Stomach (tissue), 9 donors: ENCODE results near the gene IGBP1. TPM values are rescaled to one million over a fixed set of nuclear protein-coding genes. Genes with fewer than 3 reads are reported as not detected.

Experiments used
- DNase-seq, 2 donors: peaks; one replicate each; pipeline versions ENCODE4 v3.0.0 to v3.0.0-alpha.2; 2013 to 2019
- H3K27ac ChIP-seq, 5 donors: fragments of 200-600 bp in 4 of 5; sonication (generic) in 4 of 5; one replicate each; pipeline ENCODE4 v1.5.1; 2013 to 2019; ENCODE audit warnings: mild to moderate bottlenecking in 1 of 5, moderate library complexity in 1 of 5
- H3K27me3 ChIP-seq, 3 donors: fragments of 200-600 bp; sonication (generic); one replicate each; pipeline ENCODE4 v1.5.1; 2017 to 2019; ENCODE audit warnings: mixed run types in 1 of 3
- H3K36me3 ChIP-seq, 4 donors: fragments of 200-600 bp; sonication (generic); 1 replicate in 3 of 4; 2 replicates in 1 of 4; pipeline ENCODE4 v1.5.1; 2016 to 2019
- H3K4me1 ChIP-seq, 4 donors: fragments of 200-600 bp; sonication (generic); one replicate each; pipeline ENCODE4 v1.5.1; 2016 to 2019
- H3K4me3 ChIP-seq, 4 donors: fragments of 200-600 bp; sonication (generic) in 3 of 4; one replicate each; pipeline ENCODE4 v1.5.1; 2016 to 2019; ENCODE audit warnings: mild to moderate bottlenecking in 1 of 4
- H3K9me3 ChIP-seq, 4 donors: fragments of 200-600 bp; sonication (generic); one replicate each; pipeline ENCODE4 v1.5.1; 2016 to 2019
- EP300 ChIP-seq: sonication (generic); formaldehyde crosslinking; IDR thresholded peaks from one replicate; pipeline ENCODE4 v1.6.1; 2017; ENCODE audit warnings: antibody characterized with exemption
- POLR2A ChIP-seq, 4 donors: fragments of 450-650 bp; IDR thresholded peaks; one replicate each; pipeline ENCODE4 v1.6.1; 2016; ENCODE audit warnings: antibody characterized with exemption in 4 of 4, control low read depth in 2 of 4, mild to moderate bottlenecking in 1 of 4, moderate library complexity in 1 of 4
- POLR2AphosphoS5 ChIP-seq, 3 donors: sonication (generic); formaldehyde crosslinking; IDR thresholded peaks; one replicate each; pipeline ENCODE4 v1.6.1; 2016; ENCODE audit warnings: antibody characterized with exemption in 3 of 3
- WGBS, 5 donors: extraction: QIAGEN DNeasy Blood & Tissue Kit in 3 of 5; methylation state at CpG; one replicate each; pipeline versions ENCODE4 v1.1.5 to v1.1.7; 2013 to 2018; 5-methylcytosine and 5-hydroxymethylcytosine counted together
- intact Hi-C: fragments of 100-400 bp; cut with DNase I; formaldehyde crosslinking; loops from one replicate; pipeline ENCODE4 v1.15.1; 2023; ENCODE audit warnings: low total_unique reads
- polyA plus RNA-seq, 3 donors: library from polyadenylated mRNA; stranded (reverse); fragments of 200-250 nt; gene quantifications; one replicate each; pipeline ENCODE4 v1.2.3, GENCODE V29; 2013
- total RNA-seq, 5 donors: library from RNA; depleted of rRNA; stranded (reverse); fragments of >200 nt; gene quantifications; one replicate each; pipeline versions ENCODE4 v1.1.0 to v1.2.3, GENCODE V29; 2014 to 2016
- TF ChIP-seq, protein P1 (sequence below), 7 experiments: fragments of 450-650 bp in 4 of 7; fragments of 200-600 bp in 3 of 7; sonication (generic) in 3 of 7; IDR thresholded peaks; one replicate each; pipeline ENCODE4 v1.5.1; 2016 to 2019; ENCODE audit warnings: antibody characterized with exemption in 7 of 7, control low read depth in 2 of 7, mild to moderate bottlenecking in 1 of 7
- donor health status: healthy with polysubstance abuse.
- donor health status: Bipolar disorder and iron deficiency.
- donor health status: healthy.

The IGBP1 gene
- total and polyA plus RNA-seq, 8 donors, result 24.6 to 130 (median 67.2) TPM

DNA sequence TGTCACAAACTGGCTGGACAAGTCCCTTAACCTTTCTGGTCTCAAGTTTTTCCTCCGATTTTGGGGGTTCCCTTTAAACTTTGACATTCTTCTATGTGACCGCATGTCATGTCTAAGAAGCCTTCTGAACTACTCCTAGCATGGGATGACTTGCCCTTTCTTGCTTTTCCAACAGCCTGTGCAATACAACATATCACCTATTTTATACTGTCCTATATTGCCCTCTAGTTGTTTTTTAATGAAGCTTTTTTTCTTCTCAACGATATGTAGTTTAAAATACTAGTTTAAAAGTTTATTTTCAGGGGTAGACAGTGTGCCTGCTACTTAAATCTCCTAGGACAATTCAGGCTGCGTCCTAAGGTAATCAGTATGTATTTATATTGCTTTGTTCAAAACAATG, 1.0 kb upstream of the IGBP1 start:
- H3K27ac ChIP-seq, result no peak overlapping the region
- no peak for TF ChIP-seq POLR2AphosphoS5 (IDR thresholded peaks at IDR 0.05)
- TF ChIP-seq, protein P1, sequence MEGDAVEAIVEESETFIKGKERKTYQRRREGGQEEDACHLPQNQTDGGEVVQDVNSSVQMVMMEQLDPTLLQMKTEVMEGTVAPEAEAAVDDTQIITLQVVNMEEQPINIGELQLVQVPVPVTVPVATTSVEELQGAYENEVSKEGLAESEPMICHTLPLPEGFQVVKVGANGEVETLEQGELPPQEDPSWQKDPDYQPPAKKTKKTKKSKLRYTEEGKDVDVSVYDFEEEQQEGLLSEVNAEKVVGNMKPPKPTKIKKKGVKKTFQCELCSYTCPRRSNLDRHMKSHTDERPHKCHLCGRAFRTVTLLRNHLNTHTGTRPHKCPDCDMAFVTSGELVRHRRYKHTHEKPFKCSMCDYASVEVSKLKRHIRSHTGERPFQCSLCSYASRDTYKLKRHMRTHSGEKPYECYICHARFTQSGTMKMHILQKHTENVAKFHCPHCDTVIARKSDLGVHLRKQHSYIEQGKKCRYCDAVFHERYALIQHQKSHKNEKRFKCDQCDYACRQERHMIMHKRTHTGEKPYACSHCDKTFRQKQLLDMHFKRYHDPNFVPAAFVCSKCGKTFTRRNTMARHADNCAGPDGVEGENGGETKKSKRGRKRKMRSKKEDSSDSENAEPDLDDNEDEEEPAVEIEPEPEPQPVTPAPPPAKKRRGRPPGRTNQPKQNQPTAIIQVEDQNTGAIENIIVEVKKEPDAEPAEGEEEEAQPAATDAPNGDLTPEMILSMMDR (IDR thresholded peaks at IDR 0.05), result no peak
- no peak for TF ChIP-seq POLR2A (IDR thresholded peaks at IDR 0.05)
- peaks cover 10 to 27% (median 20%) of the 10 kb centered on the region in 4 donors for H3K4me1 ChIP-seq
- H3K27me3 ChIP-seq, result no peaks in the 10 kb centered on the region
- 28 to 51% (median 36%) methylated on average over 4 of the region's 4 CpGs for WGBS, 5 donors
- no peak overlapping the region for H3K4me3 ChIP-seq
- H3K9me3 ChIP-seq, result peaks cover 0 to 8% (median 3%) of the 10 kb centered on the region in 4 donors
- DNase-seq, result no peak
- peaks cover 0 to 9% (median 4%) of the 10 kb centered on the region in 4 donors for H3K36me3 ChIP-seq
- intact Hi-C loops, result no loop called here

DNA sequence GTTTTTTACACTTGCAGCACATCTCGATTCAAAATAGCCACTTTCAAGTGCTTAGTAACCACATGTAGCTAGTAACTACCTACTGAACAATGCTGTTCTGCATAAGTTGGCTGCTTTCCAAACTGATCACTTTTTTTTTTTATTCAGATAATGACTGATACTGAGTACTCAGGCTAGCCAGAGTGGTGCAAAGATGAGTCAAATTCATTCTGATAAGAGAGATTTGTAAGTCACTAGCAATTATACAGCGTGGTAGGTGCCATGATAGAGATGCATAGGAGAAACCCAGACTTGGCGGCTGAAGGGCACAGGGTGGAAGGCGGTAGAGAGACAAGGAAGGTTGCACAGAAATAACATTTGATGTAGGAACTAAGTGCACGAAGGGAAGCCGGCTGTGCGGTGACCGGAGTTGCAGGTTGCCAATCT, 357 bp upstream of the IGBP1 start:
- peak overlapping the region; percentile 28 to 88 (median 84) for H3K27ac ChIP-seq
- no peaks in the 10 kb centered on the region for H3K27me3 ChIP-seq
- no peak for DNase-seq
- H3K9me3 ChIP-seq, result peaks cover 0 to 8% (median 3%) of the 10 kb centered on the region in 4 donors
- TF ChIP-seq POLR2AphosphoS5 (IDR thresholded peaks at IDR 0.05), result no peak
- no peak for TF ChIP-seq POLR2A (IDR thresholded peaks at IDR 0.05)
- TF ChIP-seq, protein P1 (IDR thresholded peaks at IDR 0.05), result no peak
- TF ChIP-seq EP300, result no peak
- H3K4me1 ChIP-seq, result peaks cover 10 to 27% (median 20%) of the 10 kb centered on the region in 4 donors
- peaks cover 0 to 9% (median 4%) of the 10 kb centered on the region in 4 donors for H3K36me3 ChIP-seq
- whole genome bisulfite sequencing, 5 donors, result 0 to 39% (median 1%) methylated on average over 8 of the region's 8 CpGs
- peak overlapping the region; percentile 59 to 81 (median 65) for H3K4me3 ChIP-seq
- intact Hi-C loops, result no loop called here

DNA sequence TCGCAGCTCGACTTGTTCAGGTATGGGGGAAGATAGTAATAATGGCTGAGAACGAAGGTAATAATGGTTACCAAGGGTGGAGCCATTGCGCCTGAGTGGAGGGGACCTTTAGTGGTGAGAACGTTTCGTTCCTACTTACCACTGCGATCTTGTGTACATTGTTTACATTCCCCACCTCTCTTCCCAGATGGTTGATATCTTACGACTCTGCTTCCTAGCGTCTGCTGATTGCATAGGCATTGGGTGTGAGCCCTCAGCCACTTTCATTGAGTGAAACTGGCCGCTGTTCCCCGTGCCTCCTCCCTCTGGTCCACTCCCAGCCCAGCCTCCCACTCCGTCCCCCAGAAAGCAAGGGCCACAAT, 850 bp downstream of the IGBP1 start:
- H3K27me3 ChIP-seq, result no peaks in the 10 kb centered on the region
- peaks cover 0 to 9% (median 4%) of the 10 kb centered on the region in 4 donors for H3K36me3 ChIP-seq
- intact Hi-C loops, result no loop called here
- H3K9me3 ChIP-seq, result peaks cover 0 to 8% (median 3%) of the 10 kb centered on the region in 4 donors
- TF ChIP-seq EP300 (no peak), POLR2AphosphoS5 (IDR thresholded peaks at IDR 0.05) (no peak), POLR2A (IDR thresholded peaks at IDR 0.05) (no peak)
- TF ChIP-seq, protein P1 (IDR thresholded peaks at IDR 0.05), result no peak
- WGBS, 5 donors, result 1 to 33% (median 4%) methylated on average over 11 to 12 of the region's 12 CpGs
- H3K27ac ChIP-seq, result peak overlapping the region; percentile 74 to 88 (median 84)
- H3K4me3 ChIP-seq, result peak overlapping the region; percentile 59 to 81 (median 65)
- DNase-seq, result peak in 1 of 2 donors; percentile 45
- H3K4me1 ChIP-seq, result peaks cover 10 to 27% (median 20%) of the 10 kb centered on the region in 4 donors

DNA sequence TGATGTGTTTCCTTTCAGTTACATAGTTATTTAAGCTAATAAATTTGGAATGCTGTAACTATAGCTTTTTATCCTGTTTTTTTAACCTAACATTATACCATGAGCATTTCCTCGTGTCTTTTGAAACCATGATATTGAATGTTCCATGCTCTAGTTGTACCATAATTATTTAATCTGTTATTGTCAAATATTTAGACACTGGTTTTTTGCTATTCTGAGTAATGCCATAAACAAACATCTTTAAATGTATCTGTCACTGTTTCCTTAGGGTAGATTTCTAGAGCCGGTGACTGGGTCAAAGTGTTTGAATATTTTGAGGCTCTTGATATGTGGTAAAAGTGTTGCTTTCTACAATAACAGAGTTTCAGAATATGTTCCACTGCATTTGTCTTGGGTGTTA, 5.4 kb downstream of the IGBP1 start:
- intact Hi-C loops, result no loop called here
- peaks cover 10 to 20% (median 16%) of the 10 kb centered on the region in 4 donors for H3K4me1 ChIP-seq
- H3K36me3 ChIP-seq, result peaks cover 0 to 19% (median 15%) of the 10 kb centered on the region in 4 donors
- H3K27ac ChIP-seq, result no peak overlapping the region
- no peak for DNase-seq
- no peak overlapping the region for H3K4me3 ChIP-seq
- peaks cover 0 to 4% (median 2%) of the 10 kb centered on the region in 4 donors for H3K9me3 ChIP-seq
- 71 to 91% (median 81%) methylated on average over 2 of the region's 2 CpGs for WGBS, 5 donors
- no peaks in the 10 kb centered on the region for H3K27me3 ChIP-seq
- TF ChIP-seq POLR2A (IDR thresholded peaks at IDR 0.05) (no peak), EP300 (no peak), POLR2AphosphoS5 (IDR thresholded peaks at IDR 0.05) (no peak)
- TF ChIP-seq, protein P1 (IDR thresholded peaks at IDR 0.05), result no peak
